Adrenal gland (tissue), 12 donors: Measurements from ENCODE around the gene ZFP62. TPM values are rescaled to one million over a fixed set of nuclear protein-coding genes. Genes with fewer than 3 reads are reported as not detected.
A peak's percentile ranks its signal among the peaks of the same experiment; 100 is the strongest.

ENCODE experiments used
- DNase-seq, 7 donors: peaks; one replicate each; pipeline ENCODE4 v3.0.0-alpha.2; 2019 to 2020
- H3K27ac ChIP-seq, 5 donors: fragments of 200-600 bp; sonication (generic) in 4 of 5; 1 replicate in 3 of 5; 2 replicates in 2 of 5; pipeline versions ENCODE4 v1.5.1 to v1.8.0; 2016 to 2020; ENCODE audit warnings: mild to moderate bottlenecking in 1 of 5
- H3K27me3 ChIP-seq: fragments of 200-600 bp; 2 replicates; pipeline ENCODE4 v1.8.0; 2021
- H3K36me3 ChIP-seq, 2 donors: fragments of 200-600 bp; replicated peaks in 1 of 2; 1 replicate in 1 of 2; 2 replicates in 1 of 2; pipeline versions ENCODE4 v1.5.1 to v1.8.0; 2018 to 2022
- H3K4me1 ChIP-seq, 2 donors: fragments of 200-600 bp; replicated peaks in 1 of 2; 1 replicate in 1 of 2; 2 replicates in 1 of 2; pipeline versions ENCODE4 v1.5.1 to v1.8.0; 2018 to 2021
- H3K4me3 ChIP-seq, 4 donors: fragments of 200-600 bp; sonication (generic) in 3 of 4; one replicate each; pipeline ENCODE4 v1.5.1; 2016 to 2018
- H3K9me3 ChIP-seq, 3 donors: fragments of 200-600 bp; sonication (generic) in 1 of 3; replicated peaks in 1 of 3; 1 replicate in 2 of 3; 2 replicates in 1 of 3; pipeline versions ENCODE4 v1.5.1 to v1.8.0; 2016 to 2021
- POLR2A ChIP-seq, 2 donors: fragments of 450-650 bp; IDR thresholded peaks; one replicate each; pipeline ENCODE4 v1.6.1; 2017; ENCODE audit warnings: antibody characterized with exemption in 2 of 2, mild to moderate bottlenecking in 2 of 2, moderate library complexity in 1 of 2
- WGBS, 4 donors: extraction: QIAGEN DNeasy Blood & Tissue Kit in 2 of 4; methylation state at CpG; one replicate each; pipeline versions ENCODE4 v1.1.5 to v1.1.7; 2013 to 2017; 5-methylcytosine and 5-hydroxymethylcytosine counted together
- intact Hi-C, 2 donors: fragments of 100-400 bp; cut with DNase I; formaldehyde crosslinking; loops; one replicate each; pipeline versions ENCODE4 v1.14.1 to v1.15.0; 2022 to 2023
- polyA plus RNA-seq, 3 donors: library from polyadenylated mRNA; stranded (reverse); fragments of 200-250 nt in 2 of 3; fragments of 350-450 nt in 1 of 3; fragmentation: Illumina TruSeq in 1 of 3; extraction: RNeasy Lipid Tissue Mini Kit (QIAGEN cat#74804) in 1 of 3; gene quantifications; one replicate each; pipeline ENCODE4 v1.2.3, GENCODE V29; 2013 to 2014
- total RNA-seq, 9 donors: library from RNA; depleted of rRNA in 4 of 9; stranded (reverse); fragments of >200 nt in 4 of 9; fragments of 120-200 nt in 1 of 9; fragmentation: NEBNext Ultra II Directional in 1 of 9; extraction: Animal tissue kit (Norgen Biotek cat#: 25700) in 1 of 9; gene quantifications; one replicate each; pipeline versions ENCODE4 v1.1.0 to v1.2.4, GENCODE V29; 2013 to 2023
- TF ChIP-seq, protein P1 (sequence below), 6 experiments: fragments of 450-650 bp in 4 of 6; fragments of 200-600 bp in 2 of 6; sonication (generic) in 1 of 6; IDR thresholded peaks; 1 replicate in 5 of 6; 2 replicates in 1 of 6; pipeline versions ENCODE4 v1.5.1 to v1.8.0; 2016 to 2021; ENCODE audit warnings: antibody characterized with exemption in 6 of 6, mild to moderate bottlenecking in 2 of 6, moderate library complexity in 1 of 6
- donor health status: healthy with polysubstance abuse.
- donor health status: Bipolar disorder and iron deficiency.
- donor health status: DM: yes; HTN: yes; CAD: no.
- donor health status: DM: no; HTN: no; CAD: no.
- donor health status: DM: no; HTN: no; CAD: no.
- donor health status: DM: yes; HTN: yes; CAD: no.

Gene ZFP62
- total and polyA plus RNA-seq, 12 donors, result 8.5 to 39.7 (median 16.5) TPM

DNA sequence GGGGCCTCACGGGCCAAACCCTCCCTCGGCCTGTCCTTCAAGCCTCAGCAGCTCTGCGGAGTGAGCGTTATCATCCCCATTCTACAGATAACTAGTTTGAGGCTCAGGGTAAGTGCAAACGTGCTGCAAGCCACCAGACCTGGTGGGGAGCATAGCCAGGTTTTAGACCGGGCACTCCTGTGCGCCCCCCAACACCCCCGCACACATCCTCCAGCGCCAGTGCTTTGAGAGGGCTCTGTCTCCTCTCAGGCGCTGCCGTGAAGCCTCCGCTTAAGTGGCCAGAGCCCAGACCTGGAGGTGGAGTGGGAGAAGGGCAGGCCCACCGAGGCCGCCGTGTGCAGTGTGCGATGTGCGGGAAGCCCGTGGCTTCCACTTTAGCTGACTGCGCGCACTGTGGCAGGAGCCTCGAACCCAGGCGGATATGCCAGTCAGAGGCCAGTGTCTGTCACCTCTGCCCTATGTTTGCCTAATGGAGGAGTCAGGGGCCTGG, 56.9 kb downstream of the ZFP62 start:
- no peak for TF ChIP-seq POLR2A (IDR thresholded peaks at IDR 0.05)
- TF ChIP-seq, protein P1, sequence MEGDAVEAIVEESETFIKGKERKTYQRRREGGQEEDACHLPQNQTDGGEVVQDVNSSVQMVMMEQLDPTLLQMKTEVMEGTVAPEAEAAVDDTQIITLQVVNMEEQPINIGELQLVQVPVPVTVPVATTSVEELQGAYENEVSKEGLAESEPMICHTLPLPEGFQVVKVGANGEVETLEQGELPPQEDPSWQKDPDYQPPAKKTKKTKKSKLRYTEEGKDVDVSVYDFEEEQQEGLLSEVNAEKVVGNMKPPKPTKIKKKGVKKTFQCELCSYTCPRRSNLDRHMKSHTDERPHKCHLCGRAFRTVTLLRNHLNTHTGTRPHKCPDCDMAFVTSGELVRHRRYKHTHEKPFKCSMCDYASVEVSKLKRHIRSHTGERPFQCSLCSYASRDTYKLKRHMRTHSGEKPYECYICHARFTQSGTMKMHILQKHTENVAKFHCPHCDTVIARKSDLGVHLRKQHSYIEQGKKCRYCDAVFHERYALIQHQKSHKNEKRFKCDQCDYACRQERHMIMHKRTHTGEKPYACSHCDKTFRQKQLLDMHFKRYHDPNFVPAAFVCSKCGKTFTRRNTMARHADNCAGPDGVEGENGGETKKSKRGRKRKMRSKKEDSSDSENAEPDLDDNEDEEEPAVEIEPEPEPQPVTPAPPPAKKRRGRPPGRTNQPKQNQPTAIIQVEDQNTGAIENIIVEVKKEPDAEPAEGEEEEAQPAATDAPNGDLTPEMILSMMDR (IDR thresholded peaks at IDR 0.05), result no peak
- Histone ChIP-seq H3K4me1 (peaks cover 33 to 87% of the 10 kb centered on the region in 2 donors), H3K27ac (peak overlapping the region in 4 of 5 donors; percentile 5 to 99 (median 65)), H3K27me3 (no peaks in the 10 kb centered on the region), H3K36me3 (no peaks in the 10 kb centered on the region), H3K4me3 (peak overlapping the region in 1 of 4 donors; percentile 79), H3K9me3 (no peaks in the 10 kb centered on the region)
- peak in 3 of 7 donors; percentile 22 to 48 (median 28) for DNase-seq
- 78 to 81% (median 79%) methylated on average over 17 to 22 of the region's 22 CpGs for WGBS, 4 donors
- intact Hi-C loops, result no loop called here

DNA sequence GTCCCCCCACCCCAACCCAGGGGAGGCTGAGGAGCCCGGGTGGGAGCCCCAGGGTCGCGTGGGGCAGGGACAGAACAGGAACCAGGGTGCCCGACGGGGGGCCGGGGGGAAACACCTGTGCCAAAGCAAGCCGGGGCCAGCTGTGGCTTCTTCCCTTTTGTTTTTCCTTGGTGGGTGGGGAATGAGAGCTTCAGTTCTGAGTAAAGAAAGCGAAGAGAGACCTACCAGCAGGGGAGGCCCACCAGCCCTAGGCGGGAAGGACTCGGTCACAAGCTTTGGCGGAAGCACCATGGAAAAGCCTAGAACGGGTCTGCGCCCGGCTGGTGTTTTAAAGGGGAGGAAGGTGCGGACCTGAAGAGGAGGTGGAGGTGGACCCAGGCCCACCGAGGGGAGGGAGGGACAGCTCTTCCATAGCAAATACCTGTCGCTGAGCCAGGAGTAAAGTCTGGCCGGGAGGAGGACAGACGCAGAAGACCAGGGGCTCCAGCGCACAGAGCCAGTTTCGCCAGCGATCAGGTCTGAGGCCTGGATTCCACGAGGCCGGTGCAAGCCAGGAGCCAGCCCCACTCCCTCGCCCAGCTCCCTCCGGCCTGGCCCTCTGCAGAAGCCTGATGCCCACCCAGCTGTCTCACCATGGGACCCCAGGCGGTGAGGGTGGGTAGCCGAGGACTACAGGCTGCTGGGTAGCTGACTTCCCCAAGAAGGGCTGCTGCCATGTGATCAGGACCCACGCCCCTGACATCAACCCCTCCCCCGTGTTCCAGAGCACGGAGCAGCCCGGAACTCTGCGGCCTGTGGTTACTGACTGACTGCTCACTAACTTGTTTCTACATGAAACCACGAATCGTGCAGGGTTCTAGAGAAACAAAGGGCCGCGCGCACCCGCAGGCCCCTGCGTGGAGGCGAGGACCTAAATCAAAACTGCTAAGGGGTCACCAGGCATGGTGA, 57.6 kb downstream of the ZFP62 start:
- intact Hi-C loops, result no loop called here
- H3K27ac ChIP-seq, result peak overlapping the region; percentile 61 to 99 (median 96)
- peaks cover 28 to 87% of the 10 kb centered on the region in 2 donors for H3K4me1 ChIP-seq
- no peaks in the 10 kb centered on the region for H3K27me3 ChIP-seq
- no peaks in the 10 kb centered on the region for H3K36me3 ChIP-seq
- H3K9me3 ChIP-seq, result no peaks in the 10 kb centered on the region
- peak in 1 of 2 donors; percentile 20 for TF ChIP-seq POLR2A (IDR thresholded peaks at IDR 0.05)
- TF ChIP-seq, protein P1 (IDR thresholded peaks at IDR 0.05), result peak in 1 of 6 experiments; percentile 3
- WGBS, 4 donors, result 46 to 67% (median 52%) methylated on average over 19 to 41 of the region's 41 CpGs
- H3K4me3 ChIP-seq, result peak overlapping the region in 2 of 4 donors; percentile 79
- DNase-seq, result peak; percentile 60 to 80 (median 67)

DNA sequence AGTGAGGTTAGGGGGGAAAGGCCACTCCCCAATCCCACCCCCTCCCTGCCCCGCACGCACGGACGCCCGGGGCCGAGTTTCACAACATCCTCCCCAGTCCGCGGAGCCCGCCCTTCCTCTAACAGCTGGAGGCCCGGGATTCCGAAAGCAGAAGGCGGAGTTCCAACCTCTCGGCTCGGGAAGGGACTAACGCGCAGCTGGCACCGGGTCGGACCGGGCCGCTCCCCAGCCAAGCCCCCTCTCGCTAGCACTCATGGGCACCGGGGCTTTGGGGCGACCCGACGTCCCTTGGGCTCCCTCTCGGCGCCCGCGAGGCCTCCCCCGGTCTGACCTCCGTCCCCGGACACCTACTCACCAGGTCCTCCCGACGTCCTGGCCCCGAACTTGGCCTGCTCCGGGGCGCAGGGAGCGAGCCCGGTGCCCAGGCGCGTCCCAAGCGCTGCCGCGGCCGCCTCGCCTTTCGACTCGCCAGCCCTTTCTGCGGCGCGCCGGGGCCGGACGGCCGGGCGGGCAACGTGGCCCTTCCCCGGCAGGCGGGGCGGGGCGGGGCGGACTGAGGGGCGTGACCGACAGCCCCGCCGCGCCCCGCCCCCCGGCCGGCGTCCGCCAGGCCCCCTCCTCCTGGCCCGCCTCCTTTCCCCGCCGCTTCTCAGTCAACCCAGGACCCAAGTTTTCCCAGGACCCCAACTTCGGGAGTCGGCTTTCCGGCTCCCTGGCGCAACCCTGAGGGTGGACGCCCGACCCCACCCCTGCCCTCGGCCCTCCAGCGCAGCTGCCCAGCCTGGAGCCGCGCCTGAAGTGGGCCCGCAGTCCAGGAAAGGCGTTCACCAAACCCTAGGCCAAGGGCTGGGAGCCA, 58.5 kb downstream of the ZFP62 start, which contains the start of gene MGAT1:
TSS of gene MGAT1 (minus strand) at position 482 of the 856 bp plus-strand sequence. CDS start 9,835 bp downstream, outside the sequence.
- DNase-seq, result peak; percentile 88 to 92 (median 90)
- 0 to 1% (median 0%) methylated on average over 9 to 87 of the region's 87 CpGs for WGBS, 4 donors
- peak within 1 kb of the TSS; percentile 96 to 99 (median 96) for H3K27ac ChIP-seq
- no peaks in the 10 kb centered on the region for H3K27me3 ChIP-seq
- H3K36me3 ChIP-seq, result no peaks in the 10 kb centered on the region
- peak within 1 kb of the TSS; percentile 52 to 79 (median 73) for H3K4me3 ChIP-seq
- H3K4me1 ChIP-seq, result peaks cover 29 to 87% of the 10 kb centered on the region in 2 donors
- TF ChIP-seq, protein P1 (IDR thresholded peaks at IDR 0.05), result no peak
- peak; percentile 82 to 86 for TF ChIP-seq POLR2A (IDR thresholded peaks at IDR 0.05)
- intact Hi-C loops, result no loop called here
- no peaks in the 10 kb centered on the region for H3K9me3 ChIP-seq
